Endothelial cell of umbilical vein (primary cell): ENCODE measurements around the gene PDPN. TPM values are rescaled to one million over a fixed set of nuclear protein-coding genes. Genes with fewer than 3 reads are reported as not detected.

Experiments
- BruUV-seq: library from RNA; stranded (reverse); fragments of 400-500 nt; replicated peaks from 2 replicates; lab custom pipeline; 2021; lab: Mats Ljungman, UMichigan
- CTCF ChIA-PET: fragments of 300-600, 350-600 bp; sonication (Branson Sonifier 250); formaldehyde crosslinking; loops from one replicate; lab custom pipeline; 2021; ENCODE audit warnings: antibody characterized with exemption, inconsistent platforms; lab: Charles Lee
- POLR2A ChIA-PET: fragments of 300-600, 350-600 bp; sonication (Branson Sonifier 250); formaldehyde crosslinking; loops from one replicate; lab custom pipeline; 2021; ENCODE audit warnings: antibody characterized with exemption, inconsistent platforms; lab: Charles Lee
- DNase-seq: peaks from one replicate; pipeline ENCODE4 v3.0.0-alpha.2; 2011; ENCODE audit warnings: low read depth, low spot score
- FAIRE-seq: peaks from 2 replicates; lab custom pipeline; 2011; peaks lifted over from hg19 to GRCh38; lab: Jason Lieb, UNC
- H2AFZ ChIP-seq: 2 replicates; pipeline ENCODE4 v1.6.0; 2012; ENCODE audit warnings: low read depth, low read length, control low read depth, inconsistent platforms
- H3K27ac ChIP-seq: 2 replicates; pipeline ENCODE4 v1.5.1; 2011; ENCODE audit warnings: low read depth, mild to moderate bottlenecking, control low read depth, low read length, moderate library complexity; ENCODE audit not compliant: insufficient read depth
- H3K27me3 ChIP-seq, 2 experiments: 2 replicates each; pipeline versions ENCODE4 v1.6.0 to v1.6.1; 2011; ENCODE audit warnings: low read length in 2 of 2, mixed read lengths in 1 of 2; ENCODE audit not compliant: control insufficient read depth in 2 of 2, insufficient read depth in 2 of 2
- H3K36me3 ChIP-seq, 2 experiments: 2 replicates in 1 of 2; 3 replicates in 1 of 2; pipeline ENCODE4 v1.5.1; 2011; ENCODE audit warnings: low read length in 2 of 2, mild to moderate bottlenecking in 1 of 2, moderate library complexity in 1 of 2; ENCODE audit not compliant: control insufficient read depth in 2 of 2, insufficient read depth in 2 of 2; ENCODE audit errors: extremely low read depth in 1 of 2
- H3K4me1 ChIP-seq: 3 replicates; pipeline ENCODE4 v1.5.1; 2011; ENCODE audit warnings: mild to moderate bottlenecking, low read length; ENCODE audit not compliant: control insufficient read depth, insufficient read depth; ENCODE audit errors: extremely low read depth
- H3K4me2 ChIP-seq: 2 replicates; pipeline ENCODE4 v1.6.1; 2011; ENCODE audit warnings: low read length, control low read depth, mixed read lengths; ENCODE audit not compliant: insufficient read depth
- H3K4me3 ChIP-seq, 3 experiments: fragments of 200-600 bp in 1 of 3; sonication (generic), shearing (Covaris generic) in 1 of 3; replicated peaks in 1 of 3; 2 replicates each; pipeline ENCODE4 v1.5.1; 2011 to 2016; ENCODE audit warnings: control low read depth in 3 of 3, low read length in 3 of 3, mild to moderate bottlenecking in 2 of 3, inconsistent platforms in 1 of 3, low read depth in 1 of 3, moderate library complexity in 1 of 3; ENCODE audit not compliant: insufficient read depth in 1 of 3
- H3K79me2 ChIP-seq: 2 replicates; pipeline ENCODE4 v1.6.0; 2012; ENCODE audit warnings: low read length, inconsistent platforms; ENCODE audit not compliant: control insufficient read depth, insufficient read depth
- H3K9ac ChIP-seq: replicated peaks from 2 replicates; pipeline ENCODE3; 2011; ENCODE audit warnings: low read length, control low read depth; ENCODE audit not compliant: insufficient read depth; ENCODE audit errors: extremely low read depth
- H3K9me1 ChIP-seq: replicated peaks from 3 replicates; pipeline ENCODE4 v1.6.0; 2011; ENCODE audit warnings: mild to moderate bottlenecking, low read length; ENCODE audit not compliant: control insufficient read depth, insufficient read depth; ENCODE audit errors: extremely low read depth
- H3K9me3 ChIP-seq: replicated peaks from 2 replicates; pipeline ENCODE4 v1.5.1; 2012; ENCODE audit warnings: low read length, inconsistent platforms; ENCODE audit not compliant: control insufficient read depth, insufficient read depth
- H4K20me1 ChIP-seq: replicated peaks from 2 replicates; pipeline ENCODE3; 2011; ENCODE audit warnings: mild to moderate bottlenecking, low read length; ENCODE audit not compliant: control insufficient read depth, insufficient read depth; ENCODE audit errors: extremely low read depth
- EZH2 ChIP-seq: IDR thresholded peaks from 2 replicates; pipeline ENCODE4 v1.6.1; 2012; ENCODE audit warnings: borderline replicate concordance, low read depth, mild to moderate bottlenecking, moderate library complexity, low read length, inconsistent platforms; ENCODE audit not compliant: severe bottlenecking
- FOS ChIP-seq: IDR thresholded peaks from 2 replicates; pipeline ENCODE4 v1.6.1; 2011; ENCODE audit warnings: mild to moderate bottlenecking, low read length, moderate library complexity, borderline replicate concordance; ENCODE audit not compliant: insufficient read depth
- GATA2 ChIP-seq: IDR thresholded peaks from 2 replicates; pipeline ENCODE4 v1.7.0; 2011; ENCODE audit warnings: low read depth, mild to moderate bottlenecking, moderate library complexity, mixed read lengths, low read length; ENCODE audit not compliant: insufficient read length, insufficient read depth
- JUN ChIP-seq: IDR thresholded peaks from 2 replicates; pipeline ENCODE4 v1.6.1; 2011; ENCODE audit warnings: borderline replicate concordance, low read depth; ENCODE audit not compliant: insufficient read length, insufficient read depth
- MYC ChIP-seq: IDR thresholded peaks from one replicate; pipeline ENCODE4 v1.6.1; 2011; ENCODE audit warnings: mild to moderate bottlenecking, low read depth, low read length
- POLR2A ChIP-seq: IDR thresholded peaks from 2 replicates; pipeline ENCODE4 v1.6.1; 2012; ENCODE audit warnings: low read depth, mild to moderate bottlenecking, control low read depth, low read length
- POLR2AphosphoS5 ChIP-seq: IDR thresholded peaks from 2 replicates; pipeline ENCODE4 v1.6.1; 2012; ENCODE audit warnings: low read depth, mild to moderate bottlenecking, control low read depth, low read length, moderate library complexity; ENCODE audit not compliant: insufficient read depth
- dilution Hi-C: fragments of 300-500 bp; cut with MboI; formaldehyde crosslinking; loops from one replicate; pipeline ENCODE4 v1.15.0; 2019; ENCODE audit warnings: low sequenced_read_pairs; ENCODE audit not compliant: extremely low pct_ligation_motif_present
- intact Hi-C: fragments of 100-400 bp; cut with micrococcal nuclease; formaldehyde crosslinking; loops from one replicate; pipeline ENCODE4 v1.10.0; 2022
- polyA plus RNA-seq, 4 experiments: library from polyadenylated mRNA; depleted of rRNA in 3 of 4; stranded (reverse) in 3 of 4; unstranded in 1 of 4; fragments of >200 nt; gene quantifications; 2 replicates each; pipeline versions ENCODE4 v1.2.1 to v1.2.3, GENCODE V29; 2011 to 2012; ENCODE audit warnings: missing spikeins in 1 of 4
- small RNA-seq: library from RNA; depleted of rRNA; stranded (forward); fragments of <200 nt; gene quantifications from one replicate; pipeline ENCODE3, GENCODE V24; 2012; ENCODE audit warnings: low replicate concordance, low read depth; ENCODE audit not compliant: insufficient read depth, insufficient read length
- total RNA-seq: library from RNA; stranded (reverse); gene quantifications from 2 replicates; pipeline ENCODE4 v1.2.3, GENCODE V29; 2021
- TF ChIP-seq, protein P1 (sequence below), 2 donors: IDR thresholded peaks; 1 replicate in 1 of 2; 2 replicates in 1 of 2; pipeline ENCODE4 v1.5.1; 2011; ENCODE audit warnings: low read length in 2 of 2, mild to moderate bottlenecking in 2 of 2, moderate library complexity in 2 of 2, control low read depth in 1 of 2, inconsistent platforms in 1 of 2, low read depth in 1 of 2; ENCODE audit not compliant: insufficient read depth in 1 of 2; ENCODE audit errors: extremely low read depth in 1 of 2
- TF ChIP-seq, protein P2 (sequence below): IDR thresholded peaks from 2 replicates; pipeline ENCODE4 v1.6.1; 2011; ENCODE audit not compliant: insufficient read depth, insufficient read length

The PDPN gene
- total and polyA plus RNA-seq, 2 donors (not counting 3 experiments of a cell fraction or from before 2014, with no cell fraction given) = not detected

DNA sequence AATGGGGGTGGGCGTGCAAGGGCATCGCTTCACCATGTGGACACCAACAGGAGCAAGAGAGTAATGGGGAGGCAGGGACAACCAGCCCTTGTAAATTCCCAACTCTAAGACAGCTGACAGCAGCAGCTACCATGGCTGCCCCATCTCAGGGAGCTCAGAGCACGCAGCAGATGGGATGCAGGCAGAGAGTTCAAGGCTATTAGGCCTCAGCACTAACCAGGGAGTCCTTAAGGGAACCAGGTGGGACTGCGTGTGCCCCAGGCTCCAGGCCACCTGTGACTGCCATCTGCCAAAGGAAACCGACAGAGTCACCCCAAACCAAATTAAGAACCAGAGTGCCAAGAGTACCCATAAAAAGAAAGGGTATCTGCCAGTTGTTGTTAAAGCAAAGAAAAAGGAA, 82.7 kb downstream of the PDPN start:
- Histone ChIP-seq H3K36me3 (no peaks in the 10 kb centered on the region), H3K4me3 (no peak overlapping the region), H4K20me1 (no peaks in the 10 kb centered on the region), H3K9me3 (no peaks in the 10 kb centered on the region), H3K27me3 (no peaks in the 10 kb centered on the region), H3K9me1 (no peaks in the 10 kb centered on the region), H3K4me2 (no peak overlapping the region), H3K27ac (no peak overlapping the region), H3K79me2 (no peaks in the 10 kb centered on the region), H2AFZ (no peak overlapping the region), H3K4me1 (no peaks in the 10 kb centered on the region), H3K9ac (no peak overlapping the region)
- DNase-seq (no peak), FAIRE-seq (no peak)
- TF ChIP-seq EZH2 (no peak), POLR2AphosphoS5 (no peak), POLR2A (no peak), MYC (no peak), FOS (no peak), GATA2 (no peak), JUN (no peak)
- TF ChIP-seq, protein P1, sequence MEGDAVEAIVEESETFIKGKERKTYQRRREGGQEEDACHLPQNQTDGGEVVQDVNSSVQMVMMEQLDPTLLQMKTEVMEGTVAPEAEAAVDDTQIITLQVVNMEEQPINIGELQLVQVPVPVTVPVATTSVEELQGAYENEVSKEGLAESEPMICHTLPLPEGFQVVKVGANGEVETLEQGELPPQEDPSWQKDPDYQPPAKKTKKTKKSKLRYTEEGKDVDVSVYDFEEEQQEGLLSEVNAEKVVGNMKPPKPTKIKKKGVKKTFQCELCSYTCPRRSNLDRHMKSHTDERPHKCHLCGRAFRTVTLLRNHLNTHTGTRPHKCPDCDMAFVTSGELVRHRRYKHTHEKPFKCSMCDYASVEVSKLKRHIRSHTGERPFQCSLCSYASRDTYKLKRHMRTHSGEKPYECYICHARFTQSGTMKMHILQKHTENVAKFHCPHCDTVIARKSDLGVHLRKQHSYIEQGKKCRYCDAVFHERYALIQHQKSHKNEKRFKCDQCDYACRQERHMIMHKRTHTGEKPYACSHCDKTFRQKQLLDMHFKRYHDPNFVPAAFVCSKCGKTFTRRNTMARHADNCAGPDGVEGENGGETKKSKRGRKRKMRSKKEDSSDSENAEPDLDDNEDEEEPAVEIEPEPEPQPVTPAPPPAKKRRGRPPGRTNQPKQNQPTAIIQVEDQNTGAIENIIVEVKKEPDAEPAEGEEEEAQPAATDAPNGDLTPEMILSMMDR (IDR thresholded peaks at IDR 0.05; ENCODE audit: extremely low read depth in 1 of 2, insufficient read depth in 1 of 2, low read depth in 1 of 2, low read length in 2 of 2) = no peak
- TF ChIP-seq, protein P2, sequence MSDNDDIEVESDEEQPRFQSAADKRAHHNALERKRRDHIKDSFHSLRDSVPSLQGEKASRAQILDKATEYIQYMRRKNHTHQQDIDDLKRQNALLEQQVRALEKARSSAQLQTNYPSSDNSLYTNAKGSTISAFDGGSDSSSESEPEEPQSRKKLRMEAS = no peak
- ChIA-PET POLR2A (no interaction called here), CTCF (interaction anchor here (0.7 to 3.0 kb wide), 8 partner anchors 9 to 1381 kb away, joined by 3 to 21 read pairs (median 5); no protein-coding TSS in a partner anchor)
- intact Hi-C loops (no loop called here), dilution Hi-C loops (no loop called here)
- BruUV-seq = no TSS peak

Small RNA genes lying within 50 kb of the gene (small RNA-seq; reads per million reads assigned to genes)
- not detected for gene RNA5SP41

Other genes starting within 250 kb of the PDPN start
- not detected in 2 replicates for gene PRAMEF14, start 236.7 kb upstream of the PDPN start, total RNA-seq
- not detected in 2 replicates for gene PRAMEF14, start 236.7 kb upstream of the PDPN start, polyA plus RNA-seq
- not detected in 2 replicates for gene PRAMEF19, start 211.9 kb upstream of the PDPN start, total RNA-seq
- not detected in 2 replicates for gene PRAMEF19, start 211.9 kb upstream of the PDPN start, polyA plus RNA-seq
- gene PRAMEF17, start 194.2 kb upstream of the PDPN start, total RNA-seq = not detected in 2 replicates
- not detected in 2 replicates for gene PRAMEF17, start 194.2 kb upstream of the PDPN start, polyA plus RNA-seq
- not detected in 2 replicates for gene PRAMEF20, start 173.4 kb upstream of the PDPN start, total RNA-seq
- not detected in 2 replicates for gene PRAMEF20, start 173.4 kb upstream of the PDPN start, polyA plus RNA-seq
- not detected in 2 replicates for gene LRRC38, start 69.8 kb upstream of the PDPN start, total RNA-seq
- not detected in 2 replicates for gene LRRC38, start 69.8 kb upstream of the PDPN start, polyA plus RNA-seq
- 35.7 and 36.6 TPM in 2 replicates for gene PRDM2, start 116.4 kb downstream of the PDPN start, total RNA-seq
- 8.9 and 11.3 TPM in 2 replicates for gene PRDM2, start 116.4 kb downstream of the PDPN start, polyA plus RNA-seq